HEK293 (cell line): ENCODE data around the gene UBQLN1.

Experiments
- CTCF ChIA-PET: fragments of 350-600 bp; formaldehyde crosslinking; extraction: SDS; loops from one replicate; lab custom pipeline; 2021; ENCODE audit warnings: antibody characterized with exemption; lab: Yijun Ruan, JAX
- POLR2A ChIA-PET: fragments of 300-600 bp; formaldehyde crosslinking; extraction: SDS; loops from one replicate; lab custom pipeline; 2020; ENCODE audit warnings: antibody characterized with exemption, inconsistent platforms; lab: Yijun Ruan, JAX
- H3K27ac ChIP-seq: fragments of 200-500 bp; sonication (Bioruptor generic); 2 replicates; pipeline ENCODE4 v1.5.1; 2014; ENCODE audit warnings: low read depth, low read length, control low read depth, inconsistent platforms; ENCODE audit errors: extremely low read depth
- H3K36me3 ChIP-seq, 2 experiments: fragments of 200-500 bp in 1 of 2; sonication (Bioruptor generic) in 1 of 2; 1 replicate in 1 of 2; 2 replicates in 1 of 2; pipeline ENCODE4 v1.5.1; 2014 to 2017; ENCODE audit warnings: inconsistent platforms in 2 of 2, low read length in 2 of 2; ENCODE audit not compliant: control insufficient read depth in 2 of 2, insufficient read depth in 1 of 2
- H3K4me1 ChIP-seq: fragments of 200-500 bp; sonication (Bioruptor generic); 2 replicates; pipeline ENCODE4 v1.5.1; 2014; ENCODE audit warnings: mild to moderate bottlenecking, low read length, inconsistent platforms; ENCODE audit not compliant: control insufficient read depth, insufficient read depth
- H3K4me3 ChIP-seq: 2 replicates; pipeline ENCODE4 v1.5.1; 2011; ENCODE audit warnings: low read depth, mild to moderate bottlenecking, control low read depth, low read length, moderate library complexity
- H3K9me3 ChIP-seq: fragments of 200-500 bp; sonication (Bioruptor generic); 2 replicates; pipeline ENCODE4 v1.5.1; 2014; ENCODE audit warnings: low read depth, low read length, inconsistent platforms; ENCODE audit not compliant: control insufficient read depth, insufficient read depth
- ZEB2 ChIP-seq: fragments of 450-650 bp; formaldehyde crosslinking; IDR thresholded peaks from 2 replicates; pipeline ENCODE4 v1.5.1; 2016; ENCODE audit warnings: missing biosample characterization, missing genetic modification characterization
- ZNF10 ChIP-seq: fragments of 450-650 bp; formaldehyde crosslinking; IDR thresholded peaks from 2 replicates; pipeline ENCODE4 v1.5.1; 2017; ENCODE audit warnings: missing biosample characterization, missing genetic modification characterization
- ZNF48 ChIP-seq: fragments of 450-650 bp; formaldehyde crosslinking; IDR thresholded peaks from 2 replicates; pipeline ENCODE4 v1.5.1; 2016; ENCODE audit warnings: missing biosample characterization, missing genetic modification characterization
- ZNF521 ChIP-seq: fragments of 450-650 bp; formaldehyde crosslinking; IDR thresholded peaks from 2 replicates; pipeline ENCODE4 v1.5.1; 2017; ENCODE audit warnings: missing biosample characterization, mild to moderate bottlenecking, missing genetic modification characterization
- ZNF585B ChIP-seq: fragments of 450-650 bp; formaldehyde crosslinking; IDR thresholded peaks from 2 replicates; pipeline ENCODE4 v1.5.1; 2016; ENCODE audit warnings: missing biosample characterization, missing genetic modification characterization
- ZNF639 ChIP-seq: fragments of 450-650 bp; formaldehyde crosslinking; IDR thresholded peaks from 2 replicates; pipeline ENCODE4 v1.5.1; 2016; ENCODE audit warnings: missing biosample characterization, missing genetic modification characterization
- ZNF660 ChIP-seq: fragments of 450-650 bp; IDR thresholded peaks from 2 replicates; pipeline ENCODE4 v1.5.1; 2018; ENCODE audit warnings: missing biosample characterization, mild to moderate bottlenecking, missing genetic modification characterization
- ZNF701 ChIP-seq: fragments of 450-650 bp; formaldehyde crosslinking; IDR thresholded peaks from 2 replicates; pipeline ENCODE4 v1.5.1; 2016; ENCODE audit warnings: missing biosample characterization, missing genetic modification characterization
- TF ChIP-seq, protein P1 (sequence below): fragments of 450-650 bp; formaldehyde crosslinking; conservative IDR thresholded peaks from 2 replicates; pipeline ENCODE4 v1.5.1; 2016; ENCODE audit warnings: low read depth, missing biosample characterization, missing genetic modification characterization
- TF ChIP-seq, protein P2 (sequence below): fragments of 450-650 bp; formaldehyde crosslinking; IDR thresholded peaks from 2 replicates; pipeline ENCODE4 v1.5.0; 2017; ENCODE audit warnings: missing biosample characterization, missing genetic modification characterization, borderline replicate concordance
- TF ChIP-seq, protein P3 (sequence below): fragments of 450-650 bp; formaldehyde crosslinking; IDR thresholded peaks from 2 replicates; pipeline ENCODE4 v1.5.1; 2016; ENCODE audit warnings: missing biosample characterization, missing genetic modification characterization

The UBQLN1 gene

GRCh38 chr9:83698976-83699585 is 8.7 kb downstream of the UBQLN1 start (continued):
- no peak for TF ChIP-seq ZEB2 (tag by site-specific recombination)
- TF ChIP-seq, protein P1, sequence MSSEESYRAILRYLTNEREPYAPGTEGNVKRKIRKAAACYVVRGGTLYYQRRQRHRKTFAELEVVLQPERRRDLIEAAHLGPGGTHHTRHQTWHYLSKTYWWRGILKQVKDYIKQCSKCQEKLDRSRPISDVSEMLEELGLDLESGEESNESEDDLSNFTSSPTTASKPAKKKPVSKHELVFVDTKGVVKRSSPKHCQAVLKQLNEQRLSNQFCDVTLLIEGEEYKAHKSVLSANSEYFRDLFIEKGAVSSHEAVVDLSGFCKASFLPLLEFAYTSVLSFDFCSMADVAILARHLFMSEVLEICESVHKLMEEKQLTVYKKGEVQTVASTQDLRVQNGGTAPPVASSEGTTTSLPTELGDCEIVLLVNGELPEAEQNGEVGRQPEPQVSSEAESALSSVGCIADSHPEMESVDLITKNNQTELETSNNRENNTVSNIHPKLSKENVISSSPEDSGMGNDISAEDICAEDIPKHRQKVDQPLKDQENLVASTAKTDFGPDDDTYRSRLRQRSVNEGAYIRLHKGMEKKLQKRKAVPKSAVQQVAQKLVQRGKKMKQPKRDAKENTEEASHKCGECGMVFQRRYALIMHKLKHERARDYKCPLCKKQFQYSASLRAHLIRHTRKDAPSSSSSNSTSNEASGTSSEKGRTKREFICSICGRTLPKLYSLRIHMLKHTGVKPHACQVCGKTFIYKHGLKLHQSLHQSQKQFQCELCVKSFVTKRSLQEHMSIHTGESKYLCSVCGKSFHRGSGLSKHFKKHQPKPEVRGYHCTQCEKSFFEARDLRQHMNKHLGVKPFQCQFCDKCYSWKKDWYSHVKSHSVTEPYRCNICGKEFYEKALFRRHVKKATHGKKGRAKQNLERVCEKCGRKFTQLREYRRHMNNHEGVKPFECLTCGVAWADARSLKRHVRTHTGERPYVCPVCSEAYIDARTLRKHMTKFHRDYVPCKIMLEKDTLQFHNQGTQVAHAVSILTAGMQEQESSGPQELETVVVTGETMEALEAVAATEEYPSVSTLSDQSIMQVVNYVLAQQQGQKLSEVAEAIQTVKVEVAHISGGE (tag by site-specific recombination), result no peak
- no peak for TF ChIP-seq ZNF639
- no peak for TF ChIP-seq ZNF521

DNA sequence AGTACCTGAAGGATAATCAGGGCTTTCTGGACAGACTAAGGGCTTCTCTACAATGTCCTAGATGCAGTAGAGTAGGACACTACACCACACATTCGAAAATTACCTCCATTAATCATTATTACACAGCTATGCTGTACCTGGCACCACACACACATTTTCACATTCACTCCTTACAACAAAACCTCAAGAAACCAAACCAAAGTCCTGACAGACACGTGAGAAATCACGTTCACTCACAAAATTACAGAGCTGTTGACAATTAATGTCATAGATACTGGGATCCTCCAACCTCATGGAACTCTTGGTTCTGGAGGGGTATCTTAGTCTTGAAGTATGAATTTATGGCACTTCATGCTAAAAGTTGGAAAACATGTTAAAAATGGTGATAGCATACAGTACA is 16.3 kb downstream of the UBQLN1 start:
- peaks cover 8% of the 10 kb centered on the region; the same call in 1 of the 2 replicates for H3K4me1 ChIP-seq
- TF ChIP-seq, protein P2, sequence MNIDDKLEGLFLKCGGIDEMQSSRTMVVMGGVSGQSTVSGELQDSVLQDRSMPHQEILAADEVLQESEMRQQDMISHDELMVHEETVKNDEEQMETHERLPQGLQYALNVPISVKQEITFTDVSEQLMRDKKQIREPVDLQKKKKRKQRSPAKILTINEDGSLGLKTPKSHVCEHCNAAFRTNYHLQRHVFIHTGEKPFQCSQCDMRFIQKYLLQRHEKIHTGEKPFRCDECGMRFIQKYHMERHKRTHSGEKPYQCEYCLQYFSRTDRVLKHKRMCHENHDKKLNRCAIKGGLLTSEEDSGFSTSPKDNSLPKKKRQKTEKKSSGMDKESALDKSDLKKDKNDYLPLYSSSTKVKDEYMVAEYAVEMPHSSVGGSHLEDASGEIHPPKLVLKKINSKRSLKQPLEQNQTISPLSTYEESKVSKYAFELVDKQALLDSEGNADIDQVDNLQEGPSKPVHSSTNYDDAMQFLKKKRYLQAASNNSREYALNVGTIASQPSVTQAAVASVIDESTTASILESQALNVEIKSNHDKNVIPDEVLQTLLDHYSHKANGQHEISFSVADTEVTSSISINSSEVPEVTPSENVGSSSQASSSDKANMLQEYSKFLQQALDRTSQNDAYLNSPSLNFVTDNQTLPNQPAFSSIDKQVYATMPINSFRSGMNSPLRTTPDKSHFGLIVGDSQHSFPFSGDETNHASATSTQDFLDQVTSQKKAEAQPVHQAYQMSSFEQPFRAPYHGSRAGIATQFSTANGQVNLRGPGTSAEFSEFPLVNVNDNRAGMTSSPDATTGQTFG, result no peak
- TF ChIP-seq ZNF660 (no peak), ZNF585B (no peak), ZNF701 (tag by site-specific recombination) (no peak)
- TF ChIP-seq, protein P3, sequence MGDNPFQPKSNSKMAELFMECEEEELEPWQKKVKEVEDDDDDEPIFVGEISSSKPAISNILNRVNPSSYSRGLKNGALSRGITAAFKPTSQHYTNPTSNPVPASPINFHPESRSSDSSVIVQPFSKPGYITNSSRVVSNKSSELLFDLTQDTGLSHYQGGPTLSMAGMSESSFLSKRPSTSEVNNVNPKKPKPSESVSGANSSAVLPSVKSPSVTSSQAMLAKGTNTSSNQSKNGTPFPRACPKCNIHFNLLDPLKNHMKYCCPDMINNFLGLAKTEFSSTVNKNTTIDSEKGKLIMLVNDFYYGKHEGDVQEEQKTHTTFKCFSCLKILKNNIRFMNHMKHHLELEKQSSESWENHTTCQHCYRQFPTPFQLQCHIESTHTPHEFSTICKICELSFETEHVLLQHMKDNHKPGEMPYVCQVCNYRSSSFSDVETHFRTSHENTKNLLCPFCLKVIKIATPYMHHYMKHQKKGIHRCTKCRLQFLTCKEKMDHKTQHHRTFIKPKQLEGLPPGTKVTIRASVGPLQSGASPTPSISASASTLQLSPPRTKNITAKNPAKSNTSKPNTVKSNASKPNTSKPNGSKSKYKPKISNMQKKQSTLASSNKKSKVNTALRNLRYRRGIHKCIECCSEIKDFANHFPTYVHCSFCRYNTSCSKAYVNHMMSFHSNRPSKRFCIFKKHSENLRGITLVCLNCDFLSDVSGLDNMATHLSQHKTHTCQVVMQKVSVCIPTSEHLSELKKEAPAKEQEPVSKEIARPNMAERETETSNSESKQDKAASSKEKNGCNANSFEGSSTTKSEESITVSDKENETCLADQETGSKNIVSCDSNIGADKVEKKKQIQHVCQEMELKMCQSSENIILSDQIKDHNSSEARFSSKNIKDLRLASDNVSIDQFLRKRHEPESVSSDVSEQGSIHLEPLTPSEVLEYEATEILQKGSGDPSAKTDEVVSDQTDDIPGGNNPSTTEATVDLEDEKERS (tag by site-specific recombination), result no peak
- TF ChIP-seq, all 188 proteins: peak for 0
- Histone ChIP-seq H3K9me3 (no peaks in the 10 kb centered on the region), H3K27ac (no peak overlapping the region), H3K36me3 (no peaks in the 10 kb centered on the region), H3K4me3 (no peak overlapping the region)
- CTCF ChIA-PET, result interaction anchor here (0.6 to 1.0 kb wide), 2 partner anchors 12 to 46 kb away, joined by 3 read pairs; no protein-coding TSS in a partner anchor
- POLR2A ChIA-PET, result interaction anchor here (0.5 kb wide), 1 partner anchor 13 kb away, joined by 3 read pairs; no protein-coding TSS in a partner anchor

- TF ChIP-seq ZNF10 (tag by site-specific recombination), result 0 out of 2 replicates have a peak, but pooled peaks have one; percentile 68
- no peak for TF ChIP-seq ZNF48 (tag by site-specific recombination)
- Histone ChIP-seq H3K36me3 (peaks cover 0 to 3% of the 10 kb centered on the region in 2 experiments; a peak in 2 of 3 replicates), H3K4me3 (no peak overlapping the region), H3K9me3 (no peaks in the 10 kb centered on the region), H3K4me1 (0 out of 2 replicates have a peak, but pooled peaks cover 5% of the 10 kb centered on the region), H3K27ac (no peak overlapping the region)
- CTCF ChIA-PET, result interaction anchor here (1.1 kb wide), 1 partner anchor 221 kb away, joined by 4 read pairs; no protein-coding TSS in a partner anchor
- POLR2A ChIA-PET, result no interaction called here
Observed at GRCh38 chr9:83688921-83689320, 18.8 kb downstream of the UBQLN1 start.
